ENCODE data around the gene NDC1. TPM values are rescaled to one million over a fixed set of nuclear protein-coding genes. Genes with fewer than 3 reads are reported as not detected.
"Not testable (repeated sequence)": the region's sequence is repeated elsewhere in the genome, so short reads cannot be mapped to it uniquely, and the experiment has no call there.

The NDC1 gene
- total and polyA plus RNA-seq, 7 donors, result 3.0 to 12.1 (median 5.7) TPM

DNA sequence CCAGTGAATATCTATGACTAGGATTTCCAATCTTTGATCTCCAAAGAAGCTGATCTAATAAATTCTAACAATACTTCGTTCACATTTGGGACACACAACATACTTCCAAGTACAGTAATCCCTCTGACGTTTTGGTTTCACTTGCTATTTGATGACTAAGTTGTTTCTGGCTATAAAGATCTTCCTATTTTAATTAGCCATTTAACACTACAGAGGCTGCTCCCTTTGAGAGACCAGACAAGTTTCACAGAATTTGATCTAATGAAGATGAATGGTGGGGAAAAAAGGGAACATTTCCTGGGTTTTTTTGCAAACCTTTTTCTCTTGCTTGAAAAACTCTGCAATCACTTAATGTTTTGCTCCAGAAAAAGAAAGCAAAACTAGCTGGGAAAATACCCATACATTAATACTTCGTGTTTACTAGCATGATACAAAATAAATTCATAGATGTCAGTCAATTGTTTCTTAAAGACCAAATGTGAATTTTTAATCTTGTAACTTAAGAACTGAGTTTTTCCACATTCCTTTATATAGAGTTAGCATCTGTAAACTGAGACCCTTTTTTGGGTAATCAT is 71.2 kb downstream of the NDC1 start:
- Histone ChIP-seq H3K36me3 (ENCODE audit: insufficient read depth in 1 of 2, low read depth in 1 of 2) (peaks cover 0 to 26% of the 10 kb centered on the region in 2 donors), H3K4me3 (peak overlapping the region; percentile 22), H3K27me3 (ENCODE audit: insufficient read depth in 3 of 3, low read length in 2 of 3) (no peaks in the 10 kb centered on the region), H3K9me3 (no peaks in the 10 kb centered on the region), H3K4me1 (no peaks in the 10 kb centered on the region), H3K27ac (no peak overlapping the region)
- ATAC-seq, result no peak
- 25 to 35% (median 33%) methylated on average over 3 of the region's 3 CpGs for WGBS, 3 donors
- TF ChIP-seq, protein P1, sequence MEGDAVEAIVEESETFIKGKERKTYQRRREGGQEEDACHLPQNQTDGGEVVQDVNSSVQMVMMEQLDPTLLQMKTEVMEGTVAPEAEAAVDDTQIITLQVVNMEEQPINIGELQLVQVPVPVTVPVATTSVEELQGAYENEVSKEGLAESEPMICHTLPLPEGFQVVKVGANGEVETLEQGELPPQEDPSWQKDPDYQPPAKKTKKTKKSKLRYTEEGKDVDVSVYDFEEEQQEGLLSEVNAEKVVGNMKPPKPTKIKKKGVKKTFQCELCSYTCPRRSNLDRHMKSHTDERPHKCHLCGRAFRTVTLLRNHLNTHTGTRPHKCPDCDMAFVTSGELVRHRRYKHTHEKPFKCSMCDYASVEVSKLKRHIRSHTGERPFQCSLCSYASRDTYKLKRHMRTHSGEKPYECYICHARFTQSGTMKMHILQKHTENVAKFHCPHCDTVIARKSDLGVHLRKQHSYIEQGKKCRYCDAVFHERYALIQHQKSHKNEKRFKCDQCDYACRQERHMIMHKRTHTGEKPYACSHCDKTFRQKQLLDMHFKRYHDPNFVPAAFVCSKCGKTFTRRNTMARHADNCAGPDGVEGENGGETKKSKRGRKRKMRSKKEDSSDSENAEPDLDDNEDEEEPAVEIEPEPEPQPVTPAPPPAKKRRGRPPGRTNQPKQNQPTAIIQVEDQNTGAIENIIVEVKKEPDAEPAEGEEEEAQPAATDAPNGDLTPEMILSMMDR (IDR thresholded peaks at IDR 0.05), result no peak
- DNase-seq, result no peak
- intact Hi-C loops (cut with DNase I), result no loop called here

DNA sequence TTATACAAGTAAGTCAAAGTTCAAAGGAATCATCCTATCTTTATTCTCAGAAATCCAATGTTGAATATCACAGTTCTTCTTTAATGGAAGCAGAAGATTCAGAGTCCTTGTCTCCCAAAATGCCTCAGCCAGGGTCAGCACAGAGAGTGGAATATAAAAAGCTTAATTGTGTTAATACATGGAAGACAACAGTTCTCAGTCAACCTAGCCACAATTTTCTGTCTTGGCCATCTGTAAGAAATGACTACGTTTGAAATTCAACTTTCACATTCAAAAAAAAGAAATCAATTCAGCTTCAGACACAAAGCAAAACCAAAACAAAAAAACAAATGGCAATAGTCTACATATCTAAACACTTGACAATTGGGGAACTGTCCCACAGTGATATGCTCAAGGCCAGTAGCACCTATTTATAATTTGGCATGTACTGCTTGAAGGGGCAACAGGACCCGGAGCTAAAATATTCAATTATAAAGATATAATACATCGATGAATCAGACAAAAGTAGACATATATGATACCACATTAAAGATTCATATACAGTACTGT is 71.8 kb downstream of the NDC1 start:
- Histone ChIP-seq H3K27ac (no peak overlapping the region), H3K9me3 (no peaks in the 10 kb centered on the region), H3K4me1 (no peaks in the 10 kb centered on the region), H3K27me3 (ENCODE audit: insufficient read depth in 3 of 3, low read length in 2 of 3) (no peaks in the 10 kb centered on the region), H3K36me3 (ENCODE audit: insufficient read depth in 1 of 2, low read depth in 1 of 2) (peaks cover 0 to 20% of the 10 kb centered on the region in 2 donors), H3K4me3 (peak overlapping the region; percentile 22)
- 83 to 88% (median 85%) methylated on average over 3 of the region's 3 CpGs for WGBS, 3 donors
- TF ChIP-seq, protein P1 (IDR thresholded peaks at IDR 0.05), result no peak
- intact Hi-C loops (cut with DNase I), result no loop called here
- no peak for ATAC-seq
- DNase-seq, result no peak

DNA sequence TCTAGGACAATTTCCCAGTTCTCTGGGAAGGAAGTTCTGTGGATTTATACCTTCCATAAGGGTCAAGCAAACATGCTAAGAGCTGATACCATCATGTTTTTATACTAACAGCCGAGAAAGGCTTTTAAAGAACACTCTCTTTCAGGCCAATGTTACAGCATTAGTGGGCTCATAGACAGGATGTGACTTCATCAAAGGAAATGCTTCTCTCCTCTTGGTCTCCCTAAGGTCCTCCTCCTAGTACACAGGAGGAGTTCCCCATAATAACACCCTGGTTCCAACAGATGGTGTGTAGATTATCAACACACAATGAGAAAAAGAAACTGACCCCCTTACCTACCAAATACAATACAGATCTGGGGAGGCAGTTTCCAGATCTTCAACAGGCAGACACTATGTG is 72.4 kb downstream of the NDC1 start:
- Histone ChIP-seq H3K4me1 (no peaks in the 10 kb centered on the region), H3K27me3 (ENCODE audit: insufficient read depth in 3 of 3, low read length in 2 of 3) (no peaks in the 10 kb centered on the region), H3K36me3 (ENCODE audit: insufficient read depth in 1 of 2, low read depth in 1 of 2) (peaks cover 0 to 14% of the 10 kb centered on the region in 2 donors), H3K4me3 (no peak overlapping the region), H3K27ac (no peak overlapping the region), H3K9me3 (no peaks in the 10 kb centered on the region)
- TF ChIP-seq, protein P1 (IDR thresholded peaks at IDR 0.05), result no peak
- WGBS, 3 donors, result 68 to 81% (median 75%) methylated on average over 1 of the region's 1 CpG
- ATAC-seq, result no peak
- intact Hi-C loops (cut with DNase I), result no loop called here
- no peak for DNase-seq

DNA sequence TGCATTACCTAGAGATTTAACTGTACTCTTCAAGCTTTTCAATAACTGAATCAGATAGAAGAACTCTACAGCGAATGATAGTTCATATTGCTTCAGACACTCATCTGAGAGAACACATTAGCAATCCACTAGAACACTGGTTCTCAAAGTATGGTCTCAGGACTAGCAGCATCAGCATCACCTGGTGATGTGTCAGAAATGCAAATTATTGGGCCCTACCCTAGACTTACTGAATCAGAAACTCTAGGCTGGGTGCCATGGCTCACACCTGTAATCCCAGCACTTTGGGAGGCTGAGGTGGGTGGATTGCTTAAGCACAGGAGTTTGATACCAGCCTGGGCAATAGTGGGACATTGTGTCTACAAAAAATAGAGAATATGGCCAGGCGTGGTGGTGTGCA is 74.2 kb downstream of the NDC1 start:
- TF ChIP-seq, protein P1 (IDR thresholded peaks at IDR 0.05), result no peak
- ATAC-seq, result no peak
- no peak overlapping the region for H3K27ac ChIP-seq

DNA sequence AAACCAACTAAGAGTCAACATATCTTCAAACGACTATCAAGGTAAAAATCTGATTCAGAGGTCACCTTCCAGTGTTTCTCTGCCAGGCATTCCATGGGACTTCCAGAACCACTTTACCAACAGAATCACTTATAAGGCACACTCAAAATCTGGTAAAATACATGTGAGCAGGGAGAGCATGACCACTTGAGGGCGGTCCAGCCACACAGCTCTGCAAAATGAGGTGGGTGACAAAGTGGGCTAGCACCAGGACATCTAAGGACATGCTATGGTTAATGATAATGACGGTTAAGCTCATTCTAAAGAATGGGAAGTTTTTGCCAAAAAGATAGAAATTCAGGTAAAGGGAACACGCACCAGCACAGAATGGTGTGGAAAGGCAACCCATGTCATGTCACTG is 74.6 kb downstream of the NDC1 start:
- Histone ChIP-seq H3K27ac (no peak overlapping the region), H3K4me1 (no peaks in the 10 kb centered on the region), H3K9me3 (no peaks in the 10 kb centered on the region), H3K4me3 (no peak overlapping the region), H3K36me3 (ENCODE audit: insufficient read depth in 1 of 2, low read depth in 1 of 2) (peaks cover 0 to 8% of the 10 kb centered on the region in 2 donors), H3K27me3 (ENCODE audit: insufficient read depth in 3 of 3, low read length in 2 of 3) (no peaks in the 10 kb centered on the region)
- DNase-seq (no peak), ATAC-seq (no peak)
- intact Hi-C loops (cut with DNase I), result no loop called here
- WGBS, 3 donors, result 92 to 93% (median 92%) methylated on average over 4 of the region's 4 CpGs
- TF ChIP-seq, protein P1 (IDR thresholded peaks at IDR 0.05), result no peak

More for the DNA sequence above, 74.2 kb downstream of the NDC1 start:
- Histone ChIP-seq H3K27me3 (ENCODE audit: insufficient read depth in 3 of 3, low read length in 2 of 3) (no peaks in the 10 kb centered on the region), H3K4me3 (no peak overlapping the region), H3K36me3 (ENCODE audit: insufficient read depth in 1 of 2, low read depth in 1 of 2) (peaks cover 0 to 8% of the 10 kb centered on the region in 2 donors), H3K4me1 (no peaks in the 10 kb centered on the region), H3K9me3 (no peaks in the 10 kb centered on the region)
- WGBS, 3 donors, result 92 to 99% (median 98%) methylated on average over 2 of the region's 2 CpGs
- intact Hi-C loops (cut with DNase I), result no loop called here
- no peak for DNase-seq

DNA sequence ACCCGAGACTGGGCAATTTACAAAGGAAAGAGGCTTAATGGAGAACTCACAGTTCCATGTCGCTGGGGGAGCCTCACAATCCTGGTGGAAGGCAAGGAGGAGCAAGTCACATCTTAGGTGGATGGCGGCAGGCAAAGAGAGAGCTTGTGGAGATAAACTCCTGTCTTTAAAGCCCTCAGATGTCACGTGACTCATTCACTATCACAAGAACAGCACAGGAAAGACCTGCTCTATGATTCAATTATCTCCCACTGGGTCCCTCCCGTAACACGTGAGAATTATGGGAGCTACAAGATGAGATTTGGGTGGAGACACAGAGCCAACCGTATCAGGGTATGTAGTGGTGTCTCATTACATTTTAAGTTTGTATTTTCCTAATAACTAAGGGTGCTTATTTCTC is 77.6 kb downstream of the NDC1 start:
- DNase-seq, ATAC-seq: not testable (repeated sequence)
- 82 to 86% (median 85%) methylated on average over 7 of the region's 7 CpGs for WGBS, 3 donors

More for the DNA sequence above, 77.6 kb downstream of the NDC1 start:
- H3K36me3 ChIP-seq (ENCODE audit: insufficient read depth in 1 of 2, low read depth in 1 of 2); intact Hi-C loops (cut with DNase I); H3K27me3 ChIP-seq (ENCODE audit: insufficient read depth in 3 of 3, low read length in 2 of 3); H3K9me3 ChIP-seq; H3K4me3 ChIP-seq; H3K4me1 ChIP-seq; H3K27ac ChIP-seq: not testable (repeated sequence)

Measured in psoas muscle (tissue), 8 donors.